Gastrocnemius medialis (tissue), 4 donors: ENCODE measurements around the gene MINDY1. TPM values are rescaled to one million over a fixed set of nuclear protein-coding genes. Genes with fewer than 3 reads are reported as not detected.

Experiments
- ATAC-seq, 2 donors: fragments of 150-250 bp; one replicate each; pipeline ENCODE4 v1.9.1; 2016
- DNase-seq, 2 donors: peaks; one replicate each; pipeline ENCODE4 v3.0.0-alpha.2; 2019
- H3K27ac ChIP-seq, 4 donors: fragments of 200-600 bp; sonication (generic); 1 replicate in 1 of 4; 2 replicates in 3 of 4; pipeline ENCODE4 v1.5.1; 2016 to 2018; ENCODE audit warnings: mild to moderate bottlenecking in 2 of 4, moderate library complexity in 1 of 4
- H3K27me3 ChIP-seq, 3 donors: fragments of 200-600 bp; sonication (generic) in 2 of 3; 1 replicate in 1 of 3; 2 replicates in 2 of 3; pipeline versions ENCODE4 v1.5.1 to v1.6.0; 2016 to 2019; ENCODE audit warnings: mild to moderate bottlenecking in 1 of 3, moderate library complexity in 1 of 3
- H3K36me3 ChIP-seq, 2 donors: fragments of 200-600 bp; sonication (generic) in 1 of 2; one replicate each; pipeline ENCODE4 v1.5.1; 2017 to 2018
- H3K4me1 ChIP-seq, 2 donors: fragments of 200-600 bp; sonication (generic) in 1 of 2; one replicate each; pipeline ENCODE4 v1.5.1; 2016 to 2017; ENCODE audit warnings: mild to moderate bottlenecking in 2 of 2
- H3K4me3 ChIP-seq, 4 donors: fragments of 200-600 bp; sonication (generic) in 3 of 4; 1 replicate in 1 of 4; 2 replicates in 3 of 4; pipeline ENCODE4 v1.5.1; 2016 to 2019; ENCODE audit warnings: mild to moderate bottlenecking in 2 of 4
- H3K9me3 ChIP-seq, 3 donors: fragments of 200-600 bp; sonication (generic) in 2 of 3; 1 replicate in 1 of 3; 2 replicates in 2 of 3; pipeline ENCODE4 v1.5.1; 2016 to 2019
- POLR2A ChIP-seq, 2 donors: fragments of 450-650 bp; IDR thresholded peaks; one replicate each; pipeline ENCODE4 v1.6.1; 2017; ENCODE audit warnings: antibody characterized with exemption in 2 of 2, mild to moderate bottlenecking in 2 of 2, moderate library complexity in 2 of 2
- in situ Hi-C, 4 donors: fragments of 200-750 bp; cut with MboI; loops; one replicate each; pipeline versions ENCODE4 v1.15.0 to v1.8.0; 2017; ENCODE audit warnings: low sequenced_read_pairs in 4 of 4
- intact Hi-C: fragments of 100-400 bp; cut with DNase I; formaldehyde crosslinking; loops from one replicate; pipeline ENCODE4 v1.15.1; 2023; ENCODE audit warnings: low total_unique reads
- total RNA-seq, 4 donors: library from RNA; depleted of rRNA; stranded (reverse); fragments of >200 nt; gene quantifications; one replicate each; pipeline versions ENCODE4 v1.1.0 to v1.2.3, GENCODE V29; 2016
- TF ChIP-seq, protein P1 (sequence below), 5 experiments: fragments of 450-650 bp in 3 of 5; fragments of 200-600 bp in 2 of 5; sonication (generic) in 2 of 5; IDR thresholded peaks in 4 of 5; conservative IDR thresholded peaks in 1 of 5; 1 replicate in 4 of 5; 2 replicates in 1 of 5; pipeline ENCODE4 v1.5.1; 2016 to 2019; ENCODE audit warnings: antibody characterized with exemption in 5 of 5, mild to moderate bottlenecking in 3 of 5, moderate library complexity in 3 of 5

Gene MINDY1
- total RNA-seq, 4 donors from 2014 or later, result 13.4 to 22.8 (median 19.7) TPM

DNA sequence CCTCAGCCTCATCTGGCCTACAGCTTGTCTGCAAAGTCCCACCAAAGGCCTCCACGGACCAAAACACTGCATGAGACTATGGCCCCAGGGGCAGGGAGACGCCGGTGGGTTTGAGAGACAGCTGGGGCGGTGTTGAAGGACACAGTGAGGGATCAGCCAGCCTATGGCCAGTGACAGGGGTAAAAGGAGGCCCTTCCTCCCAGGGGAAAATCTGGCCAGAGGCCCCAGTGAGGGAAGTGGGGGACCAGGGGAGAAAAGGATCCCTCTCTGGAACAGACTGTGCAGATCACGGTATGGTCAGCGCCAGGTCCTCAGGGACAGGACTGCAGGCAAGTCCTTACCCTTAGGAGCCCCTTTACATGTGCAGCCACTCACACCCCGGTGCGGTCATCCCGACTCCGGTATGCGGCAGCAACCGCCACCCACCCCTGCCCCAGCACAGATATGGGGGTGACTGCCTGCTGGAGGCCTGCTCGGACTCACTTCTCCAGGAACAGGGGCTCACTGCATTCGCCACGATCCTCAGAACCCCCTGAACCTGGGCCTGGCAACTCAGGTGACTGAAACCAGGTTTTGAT, 33.4 kb downstream of the MINDY1 start:
- ATAC-seq (no peak), DNase-seq (peak in 1 of 2 donors; percentile 29)
- intact Hi-C loops (loop anchor here (5.0 kb wide), 2 partner anchors 34 to 411 kb away; partner anchors contain the start of genes MINDY1 and PRUNE1), in situ Hi-C loops (no loop called here)
- TF ChIP-seq, protein P1, sequence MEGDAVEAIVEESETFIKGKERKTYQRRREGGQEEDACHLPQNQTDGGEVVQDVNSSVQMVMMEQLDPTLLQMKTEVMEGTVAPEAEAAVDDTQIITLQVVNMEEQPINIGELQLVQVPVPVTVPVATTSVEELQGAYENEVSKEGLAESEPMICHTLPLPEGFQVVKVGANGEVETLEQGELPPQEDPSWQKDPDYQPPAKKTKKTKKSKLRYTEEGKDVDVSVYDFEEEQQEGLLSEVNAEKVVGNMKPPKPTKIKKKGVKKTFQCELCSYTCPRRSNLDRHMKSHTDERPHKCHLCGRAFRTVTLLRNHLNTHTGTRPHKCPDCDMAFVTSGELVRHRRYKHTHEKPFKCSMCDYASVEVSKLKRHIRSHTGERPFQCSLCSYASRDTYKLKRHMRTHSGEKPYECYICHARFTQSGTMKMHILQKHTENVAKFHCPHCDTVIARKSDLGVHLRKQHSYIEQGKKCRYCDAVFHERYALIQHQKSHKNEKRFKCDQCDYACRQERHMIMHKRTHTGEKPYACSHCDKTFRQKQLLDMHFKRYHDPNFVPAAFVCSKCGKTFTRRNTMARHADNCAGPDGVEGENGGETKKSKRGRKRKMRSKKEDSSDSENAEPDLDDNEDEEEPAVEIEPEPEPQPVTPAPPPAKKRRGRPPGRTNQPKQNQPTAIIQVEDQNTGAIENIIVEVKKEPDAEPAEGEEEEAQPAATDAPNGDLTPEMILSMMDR (IDR thresholded peaks at IDR 0.05 in 4 of 5, conservative IDR thresholded peaks at IDR 0.05 in 1 of 5), result no peak
- no peak for TF ChIP-seq POLR2A (IDR thresholded peaks at IDR 0.05)
- H3K36me3 ChIP-seq, result peaks cover 0 to 11% of the 10 kb centered on the region in 2 donors
- H3K27ac ChIP-seq, result peak overlapping the region; percentile 89 to 96 (median 92)
- H3K4me1 ChIP-seq, result peaks cover 45 to 50% of the 10 kb centered on the region in 2 donors
- H3K27me3 ChIP-seq, result no peaks in the 10 kb centered on the region
- no peaks in the 10 kb centered on the region for H3K9me3 ChIP-seq
- H3K4me3 ChIP-seq, result peak overlapping the region; percentile 61 to 91 (median 86)

DNA sequence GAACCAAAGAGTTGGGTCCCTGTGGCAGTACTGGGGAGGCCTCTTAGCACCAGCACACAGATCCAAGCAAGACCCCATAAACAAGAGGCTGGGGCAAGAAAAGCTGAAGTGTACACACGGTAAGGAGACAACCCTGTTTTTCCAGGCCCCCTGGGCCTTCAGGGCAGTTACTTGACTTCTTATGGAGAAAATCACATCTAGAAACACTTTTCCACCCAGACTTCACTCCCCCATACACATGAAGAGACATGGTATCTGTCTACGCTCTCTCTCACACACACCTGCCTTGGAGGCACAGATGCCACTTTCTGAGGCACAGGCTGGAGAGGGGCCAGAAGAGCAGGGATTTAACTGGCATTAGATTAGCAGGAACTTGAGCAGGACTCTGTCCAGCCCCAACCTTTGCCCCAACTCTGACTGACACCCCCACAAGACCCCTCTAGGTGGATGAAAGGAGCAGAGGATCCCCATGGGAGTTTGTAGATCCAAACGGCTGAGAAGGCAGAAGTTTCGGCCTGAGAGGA, 34.2 kb downstream of the MINDY1 start:
- TF ChIP-seq, protein P1 (IDR thresholded peaks at IDR 0.05 in 4 of 5, conservative IDR thresholded peaks at IDR 0.05 in 1 of 5), result no peak
- no peak for TF ChIP-seq POLR2A (IDR thresholded peaks at IDR 0.05)
- DNase-seq (peak in 1 of 2 donors; percentile 28), ATAC-seq (no peak)
- in situ Hi-C loops, result no loop called here
- no peaks in the 10 kb centered on the region for H3K27me3 ChIP-seq
- no peaks in the 10 kb centered on the region for H3K9me3 ChIP-seq
- H3K27ac ChIP-seq, result peak overlapping the region; percentile 89 to 96 (median 92)
- intact Hi-C loops, result loop anchor here (5.0 kb wide), 2 partner anchors 35 to 410 kb away; partner anchors contain the start of genes MINDY1 and PRUNE1
- H3K4me3 ChIP-seq, result peak overlapping the region in 1 of 4 donors; percentile 91
- peaks cover 40 to 45% of the 10 kb centered on the region in 2 donors for H3K4me1 ChIP-seq
- peaks cover 0 to 19% of the 10 kb centered on the region in 2 donors for H3K36me3 ChIP-seq

DNA sequence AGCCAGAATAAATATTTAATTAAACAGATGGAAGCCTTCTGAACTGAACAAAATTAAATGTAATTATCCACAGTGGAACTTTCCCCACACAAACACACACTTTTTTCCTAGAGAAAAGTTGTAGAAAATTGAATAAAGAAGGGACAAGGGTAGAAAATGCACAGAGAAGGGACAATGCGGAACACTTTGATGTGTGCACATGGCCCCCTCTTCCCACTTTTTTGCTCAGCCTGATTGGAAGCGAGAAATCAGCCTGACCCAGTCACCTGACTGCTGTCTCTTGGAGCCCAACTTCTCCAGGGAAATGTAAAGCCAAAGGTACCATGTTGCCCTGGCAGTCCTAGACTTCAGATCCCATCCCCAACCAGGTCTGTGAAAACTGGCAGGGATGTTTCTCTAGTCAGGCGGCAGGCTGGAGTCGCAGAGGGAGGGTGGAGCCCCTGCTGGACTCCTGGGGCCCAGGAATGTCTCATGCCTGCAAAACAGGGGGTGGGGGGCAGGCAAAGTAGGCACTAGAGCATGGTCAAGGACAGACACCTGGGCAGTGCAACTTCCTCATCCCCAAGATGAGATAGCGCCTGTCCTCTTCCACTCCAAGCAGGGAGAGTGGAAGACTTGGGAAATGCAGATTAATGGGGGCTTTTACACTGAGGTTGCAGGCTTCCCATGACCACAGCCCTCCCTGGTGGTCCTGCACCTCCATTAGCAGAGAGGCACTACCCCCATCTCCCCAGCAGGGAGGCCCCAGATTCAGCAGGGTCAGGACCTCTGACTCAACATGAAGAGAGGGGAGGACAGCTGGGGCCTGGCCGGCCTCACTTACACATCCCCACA, 34.9 kb downstream of the MINDY1 start:
- Histone ChIP-seq H3K36me3 (peaks cover 0 to 26% of the 10 kb centered on the region in 2 donors), H3K27me3 (no peaks in the 10 kb centered on the region), H3K27ac (peak overlapping the region; percentile 89 to 96 (median 92)), H3K9me3 (no peaks in the 10 kb centered on the region), H3K4me1 (peaks cover 35 to 38% of the 10 kb centered on the region in 2 donors), H3K4me3 (peak overlapping the region in 1 of 4 donors; percentile 25)
- no peak for ATAC-seq
- in situ Hi-C loops (no loop called here), intact Hi-C loops (loop anchor here (5.0 kb wide), 2 partner anchors 36 to 409 kb away; partner anchors contain the start of genes MINDY1 and PRUNE1)
- no peak for TF ChIP-seq POLR2A (IDR thresholded peaks at IDR 0.05)
- TF ChIP-seq, protein P1 (IDR thresholded peaks at IDR 0.05 in 4 of 5, conservative IDR thresholded peaks at IDR 0.05 in 1 of 5), result no peak
- DNase-seq, result no peak

DNA sequence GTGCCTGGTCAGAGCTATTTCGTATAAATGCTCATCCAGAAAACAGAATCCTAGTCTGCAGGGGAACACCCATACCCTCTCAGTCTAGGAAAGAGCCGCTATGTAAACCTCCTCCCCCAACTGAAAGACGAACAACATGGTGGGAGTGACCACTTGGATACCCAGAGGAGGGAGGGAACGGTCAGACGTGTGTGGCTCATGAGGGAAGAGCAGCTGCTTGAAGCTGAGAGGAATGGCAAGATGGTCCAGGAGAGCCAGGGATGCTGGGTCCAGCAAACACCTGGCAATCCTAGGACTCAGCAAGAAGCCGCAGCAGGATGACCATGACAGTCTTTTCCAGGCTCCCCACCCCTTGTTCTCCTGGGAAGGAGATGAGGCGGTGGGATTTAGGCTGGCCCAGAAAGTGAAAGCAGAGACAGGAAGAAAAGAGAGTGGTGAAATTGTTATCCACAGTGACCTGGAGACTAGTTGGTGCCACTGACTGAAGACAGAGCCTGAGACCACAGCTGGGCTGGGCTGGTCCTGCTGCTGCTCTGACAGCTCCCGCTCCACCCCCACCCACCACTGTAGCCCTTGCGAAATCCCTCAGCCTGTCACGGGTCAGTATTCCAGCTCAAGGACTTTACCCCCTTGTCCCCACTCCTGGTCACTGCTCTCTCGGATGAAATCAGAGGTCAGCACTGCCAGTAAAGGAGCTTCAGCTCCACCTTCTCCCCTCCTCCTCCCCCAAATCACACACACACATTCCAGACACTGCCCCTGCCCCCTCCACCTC, 35.7 kb downstream of the MINDY1 start:
- peak overlapping the region; percentile 89 to 96 (median 92) for H3K27ac ChIP-seq
- H3K36me3 ChIP-seq, result peaks cover 2 to 34% of the 10 kb centered on the region in 2 donors
- H3K27me3 ChIP-seq, result no peaks in the 10 kb centered on the region
- DNase-seq, result peak; percentile 68 to 90
- H3K4me1 ChIP-seq, result peaks cover 34 to 38% of the 10 kb centered on the region in 2 donors
- no peak overlapping the region for H3K4me3 ChIP-seq
- H3K9me3 ChIP-seq, result no peaks in the 10 kb centered on the region
- intact Hi-C loops, result loop anchor here (5.0 kb wide), 2 partner anchors 36 to 409 kb away; partner anchors contain the start of genes MINDY1 and PRUNE1
- peak; percentile 53 to 63 for ATAC-seq
- TF ChIP-seq, protein P1 (IDR thresholded peaks at IDR 0.05 in 4 of 5, conservative IDR thresholded peaks at IDR 0.05 in 1 of 5), result no peak
- peak in 1 of 2 donors; percentile 46 for TF ChIP-seq POLR2A (IDR thresholded peaks at IDR 0.05)
- in situ Hi-C loops, result no loop called here
